ENCODE data around the gene CDKAL1.
"Not testable (repeated sequence)": the region's sequence is repeated elsewhere in the genome, so short reads cannot be mapped to it uniquely, and the experiment has no call there.

Gene CDKAL1

GRCh38 chr6:21049148-21049547 is 514.9 kb downstream of the CDKAL1 start:
- ChIA-PET POLR2A (no interaction called here), CTCF (no interaction called here)
- no peak overlapping the region for H3K4me3 ChIP-seq (ENCODE audit: low read depth, low read length)
- DNase-seq (ENCODE audit: low read depth, low spot score) = no peak
- no peak for TF ChIP-seq CTCF (IDR thresholded peaks at IDR 0.05; ENCODE audit: insufficient read depth, low read length, missing control alignments)

- POLR2A ChIA-PET = no interaction called here
- CTCF ChIA-PET = no interaction called here
Measured at GRCh38 chr6:21049572-21049971, 515.3 kb downstream of the CDKAL1 start.

GRCh38 chr6:21050935-21051334 is 516.7 kb downstream of the CDKAL1 start:
- no peak for TF ChIP-seq CTCF (IDR thresholded peaks at IDR 0.05; ENCODE audit: insufficient read depth, low read length, missing control alignments)
- ChIA-PET CTCF (interaction anchor here (1.0 kb wide), 1 partner anchor 15 kb away, joined by 3 read pairs; no protein-coding TSS in a partner anchor), POLR2A (no interaction called here)
- no peak for DNase-seq (ENCODE audit: low read depth, low spot score)
- H3K4me3 ChIP-seq (ENCODE audit: low read depth, low read length) = no peak overlapping the region

More at GRCh38 chr6:21049572-21049971, 515.3 kb downstream of the CDKAL1 start:
- no peak overlapping the region for H3K4me3 ChIP-seq (ENCODE audit: low read depth, low read length)
- DNase-seq (ENCODE audit: low read depth, low spot score) = no peak
- no peak for TF ChIP-seq CTCF (IDR thresholded peaks at IDR 0.05; ENCODE audit: insufficient read depth, low read length, missing control alignments)

GRCh38 chr6:21051777-21052176 is 517.5 kb downstream of the CDKAL1 start:
- POLR2A ChIA-PET = no interaction called here
- H3K4me3 ChIP-seq (ENCODE audit: low read depth, low read length) = no peak overlapping the region
- no peak for DNase-seq (ENCODE audit: low read depth, low spot score)
- TF ChIP-seq CTCF (IDR thresholded peaks at IDR 0.05; ENCODE audit: insufficient read depth, low read length, missing control alignments) = no peak
- CTCF ChIA-PET = no interaction called here

- TF ChIP-seq CTCF (IDR thresholded peaks at IDR 0.05; ENCODE audit: insufficient read depth, low read length, missing control alignments) = no peak
- POLR2A ChIA-PET = no interaction called here
- DNase-seq (ENCODE audit: low read depth, low spot score) = no peak
- no peak overlapping the region for H3K4me3 ChIP-seq (ENCODE audit: low read depth, low read length)
- CTCF ChIA-PET = no interaction called here
Measured at GRCh38 chr6:21053612-21054011, 519.4 kb downstream of the CDKAL1 start.

- H3K4me3 ChIP-seq (ENCODE audit: low read depth, low read length); POLR2A ChIA-PET; CTCF ChIA-PET; DNase-seq (ENCODE audit: low read depth, low spot score): not testable (repeated sequence)
Measured at GRCh38 chr6:21055480-21055879, 521.2 kb downstream of the CDKAL1 start.

GRCh38 chr6:21061892-21062291 is 527.6 kb downstream of the CDKAL1 start:
- POLR2A ChIA-PET = no interaction called here
- no peak for DNase-seq (ENCODE audit: low read depth, low spot score)

More at GRCh38 chr6:21061892-21062291, 527.6 kb downstream of the CDKAL1 start:
- TF ChIP-seq CTCF (IDR thresholded peaks at IDR 0.05; ENCODE audit: insufficient read depth, low read length, missing control alignments) = no peak
- no peak overlapping the region for H3K4me3 ChIP-seq (ENCODE audit: low read depth, low read length)
- CTCF ChIA-PET = no interaction called here
